ENCODE results near the gene STX2.
A peak's percentile ranks its signal among the peaks of the same experiment; 100 is the strongest.
"Not testable (repeated sequence)": the region's sequence is repeated elsewhere in the genome, so short reads cannot be mapped to it uniquely, and the experiment has no call there.

Gene STX2

DNA sequence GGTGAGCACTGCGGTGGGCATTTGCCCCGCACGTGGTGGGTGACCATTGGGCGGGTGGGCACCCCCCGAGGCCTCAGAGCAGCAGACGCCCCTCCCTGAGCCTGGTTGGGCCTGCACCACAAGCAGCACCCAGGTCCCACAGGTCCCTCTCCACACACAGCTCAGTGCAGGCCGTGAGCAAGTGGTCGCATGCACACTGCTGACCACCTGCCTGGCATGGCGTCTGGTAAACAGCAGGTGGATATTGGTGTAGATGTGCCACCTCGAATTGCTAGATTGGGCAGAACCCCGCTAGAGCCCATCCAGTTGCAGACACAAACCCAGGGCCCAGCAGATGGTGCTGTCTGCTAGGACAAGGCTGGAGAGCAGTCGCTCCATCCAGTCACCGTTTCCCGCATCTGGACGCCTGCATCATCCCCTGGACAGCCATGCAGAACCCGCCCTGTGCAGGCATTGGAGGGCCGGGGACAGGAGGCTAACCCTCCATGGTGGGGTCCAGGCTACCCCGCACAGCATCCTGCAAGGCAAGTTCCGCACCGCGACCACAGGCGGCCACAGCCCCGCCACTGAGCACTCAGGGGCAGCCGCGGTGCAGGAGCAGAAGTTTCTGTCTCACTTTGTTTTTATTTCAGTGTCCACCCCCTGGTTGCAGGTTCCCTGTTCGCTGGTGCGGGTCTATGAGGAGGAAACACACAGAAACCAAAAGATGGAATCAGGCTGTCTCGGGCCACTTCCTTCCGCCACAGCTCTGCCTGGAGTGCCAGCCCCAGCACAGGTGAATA lies 77.3 kb downstream of the STX2 start:
- peak; percentile 68 for DNase-seq

DNA sequence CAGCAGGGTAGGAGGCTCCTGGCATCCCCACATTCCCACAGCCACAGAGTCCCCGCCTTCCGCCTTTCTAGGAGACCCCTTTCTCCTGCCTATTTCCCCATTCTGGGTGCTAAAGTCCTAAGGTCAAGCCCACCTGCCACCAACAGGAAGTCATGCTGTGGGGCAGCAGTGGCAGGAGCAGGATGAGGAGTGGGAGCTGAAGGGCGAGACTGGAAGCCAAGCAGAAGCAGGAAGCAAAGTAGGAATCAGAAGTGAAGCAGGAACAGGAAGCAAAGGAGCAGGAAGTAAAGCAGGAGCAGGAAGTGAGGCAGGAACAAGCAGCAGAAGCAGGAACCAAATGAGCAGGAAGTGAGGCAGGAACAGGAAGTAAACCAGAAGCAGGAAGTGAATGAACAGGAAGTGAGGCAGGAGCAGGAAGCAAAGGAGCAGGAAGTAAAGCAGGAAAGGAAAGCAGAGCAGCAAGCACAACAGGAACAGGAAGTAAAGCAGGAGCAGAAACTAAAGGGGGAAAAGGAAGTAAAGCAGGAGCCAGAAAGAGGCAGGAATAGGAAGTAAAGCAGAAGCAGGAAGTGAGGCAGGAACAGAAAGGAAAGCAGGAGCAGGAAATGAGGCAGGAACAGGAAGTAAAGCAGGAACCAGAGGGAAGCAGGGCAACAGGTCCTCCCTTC lies 84.7 kb downstream of the STX2 start:
- DNase-seq: peak; percentile 86

DNA sequence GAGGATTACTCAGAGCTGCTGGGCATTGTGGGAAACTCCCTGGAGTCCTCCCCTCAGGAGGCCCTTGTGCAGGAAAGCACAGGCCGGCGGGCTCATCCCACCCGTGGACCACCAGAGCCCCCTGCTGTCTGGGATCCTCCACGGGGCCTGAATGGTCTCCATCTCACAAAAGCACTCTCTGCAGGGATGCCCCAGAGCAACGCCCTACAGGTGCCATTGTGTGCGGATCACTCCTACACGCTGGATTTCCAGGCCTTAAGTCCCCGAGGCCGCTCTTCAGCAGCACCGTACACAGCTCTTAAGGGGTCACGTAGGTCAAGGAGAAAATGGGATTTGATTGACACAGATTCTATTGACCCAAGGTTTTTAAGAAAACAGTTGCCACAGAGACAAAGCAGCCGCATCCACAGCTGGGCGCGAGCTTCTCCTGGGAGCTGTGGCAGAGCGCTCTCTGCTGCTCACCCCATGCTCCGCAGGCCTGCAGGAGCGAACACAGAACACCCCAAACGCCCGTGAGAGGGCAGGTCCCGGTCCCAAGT lies 86.3 kb downstream of the STX2 start:
- no peak for DNase-seq

DNA sequence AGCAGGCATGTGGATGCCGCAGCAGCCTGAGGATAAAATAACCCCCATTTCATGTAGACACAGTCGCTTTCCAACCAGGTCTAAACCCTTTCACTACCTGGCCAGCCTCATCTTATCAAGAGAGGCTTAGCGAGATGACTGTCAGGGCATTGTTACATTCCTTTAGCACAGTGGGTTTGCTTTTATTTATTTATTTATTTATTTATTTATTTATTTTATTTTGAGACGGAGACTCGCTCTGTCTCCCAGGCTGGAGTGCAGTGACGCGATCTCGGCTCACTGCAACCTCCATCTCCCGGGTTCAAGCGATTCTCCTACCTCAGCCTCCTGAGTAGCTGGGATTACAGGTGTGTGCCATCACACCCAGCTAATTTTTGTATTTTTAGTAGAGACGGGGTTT lies 87.0 kb downstream of the STX2 start:
- DNase-seq: not testable (repeated sequence)

DNA sequence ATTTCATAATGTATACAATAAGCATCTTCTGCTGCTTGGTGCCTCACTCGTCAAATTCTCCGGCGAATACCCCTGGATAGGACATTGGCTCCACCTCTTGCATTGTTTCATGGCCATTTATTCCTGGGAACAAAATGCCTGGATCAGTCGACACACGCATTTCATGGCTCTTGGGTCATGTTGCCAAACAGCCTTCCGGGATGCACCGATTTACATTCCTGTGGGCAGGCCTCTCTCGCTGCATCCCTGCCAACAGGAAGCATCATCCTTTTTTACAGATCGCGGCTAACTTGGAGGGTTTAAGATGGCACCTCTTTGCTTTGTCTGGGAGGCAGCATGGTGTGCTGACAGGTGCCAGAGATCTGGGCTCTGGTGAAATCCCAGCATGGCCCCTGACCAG lies 90.3 kb downstream of the STX2 start:
- no peak for DNase-seq

DNA sequence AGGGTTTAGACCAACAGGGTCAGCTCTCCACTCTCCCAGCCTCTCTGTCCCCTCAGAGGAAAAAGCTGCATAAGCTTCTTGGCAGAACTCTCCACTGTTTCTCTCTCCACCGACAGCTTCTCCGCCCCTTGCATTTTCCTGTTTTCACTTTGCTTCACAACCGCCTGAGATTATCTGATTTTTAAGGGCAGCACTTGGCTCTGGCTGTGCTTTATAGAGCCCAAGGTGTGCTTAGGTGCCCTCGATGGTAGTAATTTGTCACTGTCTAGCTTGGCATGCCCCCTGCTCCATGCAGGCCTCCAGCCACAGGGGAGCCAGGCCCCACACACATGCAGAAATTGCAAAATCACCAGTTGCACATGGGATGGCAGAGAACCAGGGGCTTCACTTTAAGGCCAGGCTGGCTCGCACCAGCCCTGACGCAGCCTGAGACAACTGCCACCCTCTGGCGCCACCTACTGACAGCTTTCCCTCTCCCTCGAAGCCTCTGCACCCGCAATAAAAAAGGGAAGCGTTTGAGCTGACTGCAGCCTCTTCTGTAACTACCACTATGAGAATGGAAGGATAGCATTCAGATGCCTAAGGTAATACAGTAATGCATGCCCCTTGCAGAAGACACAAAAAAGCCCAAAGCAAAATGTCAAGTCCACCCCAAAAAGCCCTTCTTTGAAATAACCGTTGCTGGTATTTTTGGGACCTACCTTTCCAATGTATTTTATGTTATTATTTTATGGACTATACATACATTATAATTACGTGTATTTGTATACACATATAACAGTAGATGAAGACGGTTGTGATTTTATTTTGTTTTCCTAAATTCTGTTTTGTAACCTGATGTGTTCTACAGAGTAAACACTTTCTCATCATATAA lies 90.9 kb downstream of the STX2 start:
- DNase-seq: peak; percentile 71

DNA sequence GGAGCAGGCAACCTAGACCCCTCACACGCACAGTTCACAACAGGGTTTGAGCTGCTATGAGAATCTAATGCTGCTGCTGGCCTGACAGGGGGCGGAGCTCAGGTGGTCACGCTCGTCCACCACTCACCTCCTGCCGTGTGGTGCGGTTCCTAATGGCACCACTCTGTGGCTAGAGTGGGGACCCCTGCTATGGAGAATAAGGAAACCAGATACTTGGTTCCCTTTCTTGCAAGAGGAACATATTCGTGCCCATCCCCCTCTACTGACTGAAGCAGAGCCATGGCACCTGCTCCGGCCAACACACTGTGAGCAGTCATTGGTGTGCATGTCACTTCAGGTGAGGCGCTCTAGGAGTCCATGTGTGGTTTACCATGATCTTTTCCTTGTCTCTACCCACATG lies 92.5 kb downstream of the STX2 start:
- no peak for DNase-seq

DNA sequence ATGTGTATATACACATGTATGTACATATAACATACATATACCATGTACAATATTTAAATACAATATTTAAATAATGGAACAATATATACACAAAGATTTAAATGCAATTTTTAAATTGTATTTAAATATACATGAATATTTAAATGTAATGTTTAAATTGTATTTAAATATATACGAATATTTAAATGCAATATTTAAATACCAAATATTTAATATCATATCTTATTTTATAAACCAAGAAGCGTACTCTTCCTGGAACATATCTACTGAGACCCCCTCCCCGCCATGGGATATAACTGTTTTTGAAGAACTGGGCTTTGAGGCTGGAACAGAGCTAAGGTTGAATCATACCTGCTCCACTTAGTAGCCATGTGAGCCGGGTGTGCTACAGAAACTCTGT lies 93.1 kb downstream of the STX2 start:
- DNase-seq: no peak

DNA sequence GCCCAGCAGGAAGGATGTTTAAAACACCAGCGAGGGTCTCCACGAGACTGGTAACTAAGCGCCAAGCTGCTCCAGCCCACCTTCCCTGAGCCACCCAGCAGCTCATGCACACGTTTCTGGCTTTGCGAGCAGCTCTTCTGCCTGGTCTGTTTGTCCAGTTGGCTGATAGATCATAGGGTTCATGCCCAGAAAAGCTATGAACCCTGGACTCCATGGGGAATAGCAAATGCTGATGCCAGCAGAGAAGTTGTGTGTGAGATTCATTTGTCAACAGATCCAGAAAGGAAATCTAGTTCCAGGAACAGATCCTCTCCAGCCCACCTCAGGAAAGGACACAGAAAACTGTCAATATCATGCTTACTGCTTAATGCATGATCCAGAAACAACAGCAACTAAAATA lies 94.8 kb downstream of the STX2 start:
- DNase-seq: no peak

DNA sequence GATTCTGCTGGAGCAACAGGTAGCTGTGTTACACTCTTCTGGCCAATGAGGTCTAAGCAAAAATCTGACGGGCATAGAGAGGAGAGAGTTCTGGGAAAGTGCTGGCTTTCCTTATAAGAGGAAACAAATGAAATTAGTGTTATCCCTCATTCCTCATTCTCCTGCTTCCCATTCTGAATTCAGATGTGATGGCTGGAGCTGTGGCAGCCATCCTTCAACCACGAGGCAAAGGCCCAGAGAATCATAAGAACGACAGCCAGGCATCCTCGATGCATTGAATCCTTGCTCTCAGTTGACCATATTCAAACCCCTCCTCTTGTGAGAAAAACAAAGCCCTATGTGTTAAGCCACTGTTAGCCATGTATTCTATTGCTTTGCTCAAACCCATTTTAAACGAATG lies 95.4 kb downstream of the STX2 start:
- no peak for DNase-seq

DNA sequence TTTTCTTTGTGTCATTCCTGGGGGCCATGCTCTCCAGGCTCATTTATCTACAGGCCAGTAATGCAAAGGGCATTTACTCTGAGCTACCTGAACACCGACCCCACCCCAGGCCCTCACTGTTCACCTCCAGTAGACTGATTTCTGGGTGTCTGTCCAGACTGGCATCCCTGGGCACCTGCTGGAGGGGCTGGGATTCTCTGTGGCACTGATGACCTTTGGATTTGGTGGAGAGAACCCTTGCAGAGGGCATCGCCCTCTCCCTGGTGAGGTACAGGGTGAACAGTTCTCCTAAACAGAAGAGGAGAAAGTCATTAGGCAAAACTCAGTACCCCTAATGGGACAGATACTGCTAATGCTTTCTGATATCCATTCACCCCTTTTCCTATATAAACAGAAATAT lies 95.9 kb downstream of the STX2 start:
- DNase-seq: no peak

DNA sequence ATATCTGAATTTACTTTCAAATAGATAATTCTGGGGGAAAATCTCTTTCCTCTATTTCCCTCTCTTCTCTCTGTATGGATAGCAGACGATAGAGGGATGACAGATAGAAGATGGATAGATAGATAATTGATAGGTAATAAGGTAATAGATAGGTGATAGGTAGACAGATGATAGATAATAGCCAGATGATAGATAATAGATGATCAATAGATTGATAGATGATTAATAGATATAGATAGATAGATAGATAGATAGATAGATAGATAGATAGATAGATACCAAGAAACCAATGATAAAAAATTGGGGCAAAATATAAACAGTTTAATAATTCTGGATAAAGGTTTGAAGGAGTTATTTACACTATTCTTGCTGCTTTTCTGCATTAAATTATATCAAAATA lies 96.3 kb downstream of the STX2 start:
- DNase-seq: no peak

DNA sequence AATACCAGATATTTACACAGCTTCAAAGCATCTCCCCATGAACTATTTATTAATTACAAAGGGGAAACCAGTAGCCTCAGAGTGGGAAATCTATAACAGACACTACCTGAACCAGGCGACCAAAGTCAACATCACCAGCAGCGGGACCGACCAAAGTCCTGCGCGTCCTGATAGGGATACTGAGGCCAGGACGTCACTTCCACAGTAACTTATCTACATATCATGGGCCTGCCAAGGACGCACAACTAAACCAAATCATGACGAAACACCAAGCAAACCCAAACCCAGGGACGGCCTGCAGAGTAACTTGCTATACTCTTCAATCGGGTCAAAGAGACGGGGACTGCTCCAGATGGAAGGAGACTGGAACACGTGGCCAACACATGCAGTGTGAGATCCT lies 96.9 kb downstream of the STX2 start:
- DNase-seq: no peak

Data from COR-L47 (cell line).